ENCODE measurements around the gene SYMPK.

Gene SYMPK

GRCh38 chr19:45886427-45887199, 23.7 kb upstream of the SYMPK start:
- H4K20me1 ChIP-seq (ENCODE audit: insufficient read depth, low read length) = peaks cover 38% of the 10 kb centered on the region
- H3K9me3 ChIP-seq (ENCODE audit: insufficient read depth, low read length, severe bottlenecking) = no peaks in the 10 kb centered on the region
- TF ChIP-seq, protein P1, sequence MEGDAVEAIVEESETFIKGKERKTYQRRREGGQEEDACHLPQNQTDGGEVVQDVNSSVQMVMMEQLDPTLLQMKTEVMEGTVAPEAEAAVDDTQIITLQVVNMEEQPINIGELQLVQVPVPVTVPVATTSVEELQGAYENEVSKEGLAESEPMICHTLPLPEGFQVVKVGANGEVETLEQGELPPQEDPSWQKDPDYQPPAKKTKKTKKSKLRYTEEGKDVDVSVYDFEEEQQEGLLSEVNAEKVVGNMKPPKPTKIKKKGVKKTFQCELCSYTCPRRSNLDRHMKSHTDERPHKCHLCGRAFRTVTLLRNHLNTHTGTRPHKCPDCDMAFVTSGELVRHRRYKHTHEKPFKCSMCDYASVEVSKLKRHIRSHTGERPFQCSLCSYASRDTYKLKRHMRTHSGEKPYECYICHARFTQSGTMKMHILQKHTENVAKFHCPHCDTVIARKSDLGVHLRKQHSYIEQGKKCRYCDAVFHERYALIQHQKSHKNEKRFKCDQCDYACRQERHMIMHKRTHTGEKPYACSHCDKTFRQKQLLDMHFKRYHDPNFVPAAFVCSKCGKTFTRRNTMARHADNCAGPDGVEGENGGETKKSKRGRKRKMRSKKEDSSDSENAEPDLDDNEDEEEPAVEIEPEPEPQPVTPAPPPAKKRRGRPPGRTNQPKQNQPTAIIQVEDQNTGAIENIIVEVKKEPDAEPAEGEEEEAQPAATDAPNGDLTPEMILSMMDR (IDR thresholded peaks at IDR 0.05; ENCODE audit: borderline replicate concordance, extremely low read depth, low read length, poor library complexity, severe bottlenecking) = no peak
- TF ChIP-seq EZH2 (IDR thresholded peaks at IDR 0.05; ENCODE audit: borderline replicate concordance, low read depth, low read length, severe bottlenecking) = no peak
- no peaks in the 10 kb centered on the region for H3K27me3 ChIP-seq (ENCODE audit: insufficient read depth, low read length, poor library complexity)
- H3K9ac ChIP-seq (ENCODE audit: low read depth, low read length) = peak overlapping the region; percentile 82
- peak overlapping the region; percentile 99 for H3K4me2 ChIP-seq (ENCODE audit: insufficient read depth, low read length)
- peaks cover 37% of the 10 kb centered on the region for H3K4me1 ChIP-seq (ENCODE audit: insufficient read depth, low read length)
- H2AFZ ChIP-seq (ENCODE audit: low read depth, low read length) = peak overlapping the region; percentile 69
- peak overlapping the region; percentile 46 to 78 for H3K4me3 ChIP-seq (ENCODE audit: low read depth in 1 of 2, low read length in 2 of 2)
- H3K79me2 ChIP-seq (ENCODE audit: insufficient read depth, low read length) = peaks cover 31% of the 10 kb centered on the region
- ATAC-seq (ENCODE audit: insufficient read depth, low read depth) (peak; percentile 82), DNase-seq (peak; percentile 95)
- H3K36me3 ChIP-seq (ENCODE audit: insufficient read depth, low read length) = peaks cover 32% of the 10 kb centered on the region
- H3K27ac ChIP-seq (ENCODE audit: low read length) = peak overlapping the region; percentile 84

DNA sequence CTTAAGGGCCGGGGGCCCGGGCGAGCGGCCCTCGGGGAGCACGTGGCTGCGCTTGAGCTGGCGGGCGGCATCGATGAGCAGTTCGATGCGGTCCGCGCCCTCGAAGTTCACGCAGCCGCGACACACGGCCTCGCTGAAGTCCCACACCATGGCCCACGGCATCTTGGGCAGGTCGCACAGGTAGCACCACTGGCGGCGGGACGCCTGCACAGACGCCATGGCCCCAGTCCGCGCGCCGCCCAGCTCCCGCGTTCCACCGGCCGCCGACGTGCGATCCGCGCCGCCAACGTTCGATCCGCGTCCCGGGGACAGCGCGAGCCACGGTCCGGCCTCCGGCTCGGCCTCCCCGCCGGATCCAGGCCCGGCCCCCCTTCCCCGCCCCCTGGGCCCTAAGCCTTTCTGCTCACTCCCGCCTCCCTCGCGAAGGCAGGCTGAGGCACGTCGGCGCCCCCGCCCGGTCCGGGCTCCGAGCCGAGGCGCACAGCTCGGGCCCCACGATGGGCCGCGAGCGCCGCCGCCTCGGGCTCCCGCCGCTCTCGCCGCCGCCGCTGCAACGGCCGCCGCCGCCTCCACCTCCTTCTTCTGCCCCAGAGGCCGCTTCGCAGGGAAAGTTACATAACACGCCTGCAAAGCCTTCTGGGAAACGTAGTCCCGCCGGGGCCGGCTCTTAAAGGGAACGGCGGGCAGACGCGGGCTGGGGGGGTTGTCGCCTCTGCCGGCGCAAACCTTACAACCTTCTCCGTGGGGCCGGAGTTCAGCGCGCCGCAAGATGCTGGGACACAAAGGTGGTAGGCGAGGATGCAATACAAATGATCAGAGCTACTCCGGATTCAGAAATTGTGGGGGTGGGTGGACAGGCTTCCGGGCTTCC, 22.8 kb upstream of the SYMPK start, which contains the start of gene IRF2BP1:
Gene IRF2BP1, minus strand, starts transcription at position 586 of the 871 bp plus-strand sequence. Its CDS starts 367 bp downstream, at position 219.
- ATAC-seq (ENCODE audit: insufficient read depth, low read depth) = peak; percentile 76
- peaks cover 32% of the 10 kb centered on the region for H3K36me3 ChIP-seq (ENCODE audit: insufficient read depth, low read length)
- peak; percentile 91 for DNase-seq
- peak within 1 kb of the TSS; percentile 82 for H3K9ac ChIP-seq (ENCODE audit: low read depth, low read length)
- peaks cover 31% of the 10 kb centered on the region for H3K79me2 ChIP-seq (ENCODE audit: insufficient read depth, low read length)
- peaks cover 37% of the 10 kb centered on the region for H3K4me1 ChIP-seq (ENCODE audit: insufficient read depth, low read length)
- peak within 1 kb of the TSS; percentile 99 for H3K4me2 ChIP-seq (ENCODE audit: insufficient read depth, low read length)
- peak within 1 kb of the TSS; percentile 84 for H3K27ac ChIP-seq (ENCODE audit: low read length)
- peak within 1 kb of the TSS; percentile 69 for H2AFZ ChIP-seq (ENCODE audit: low read depth, low read length)
- H3K4me3 ChIP-seq (ENCODE audit: low read depth in 1 of 2, low read length in 2 of 2) = peak within 1 kb of the TSS; percentile 46 to 78
- H3K27me3 ChIP-seq (ENCODE audit: insufficient read depth, low read length, poor library complexity) = no peaks in the 10 kb centered on the region
- no peak for TF ChIP-seq EZH2 (IDR thresholded peaks at IDR 0.05; ENCODE audit: borderline replicate concordance, low read depth, low read length, severe bottlenecking)
- TF ChIP-seq, protein P1 (IDR thresholded peaks at IDR 0.05; ENCODE audit: borderline replicate concordance, extremely low read depth, low read length, poor library complexity, severe bottlenecking) = no peak
- no peaks in the 10 kb centered on the region for H3K9me3 ChIP-seq (ENCODE audit: insufficient read depth, low read length, severe bottlenecking)
- peaks cover 44% of the 10 kb centered on the region for H4K20me1 ChIP-seq (ENCODE audit: insufficient read depth, low read length)

GRCh38 chr19:45884682-45885555, 22.0 kb upstream of the SYMPK start:
- DNase-seq (peak; percentile 36), ATAC-seq (ENCODE audit: insufficient read depth, low read depth) (0 out of 3 replicates have a peak, but pooled peaks have one; percentile 7)
- Histone ChIP-seq H3K9me3 (ENCODE audit: insufficient read depth, low read length, severe bottlenecking) (no peaks in the 10 kb centered on the region), H3K27ac (ENCODE audit: low read length) (peak overlapping the region; percentile 84), H3K4me2 (ENCODE audit: insufficient read depth, low read length) (peak overlapping the region; percentile 99), H3K9ac (ENCODE audit: low read depth, low read length) (peak overlapping the region; percentile 82), H3K4me1 (ENCODE audit: insufficient read depth, low read length) (peaks cover 37% of the 10 kb centered on the region), H3K79me2 (ENCODE audit: insufficient read depth, low read length) (peaks cover 31% of the 10 kb centered on the region), H3K4me3 (ENCODE audit: low read depth in 1 of 2, low read length in 2 of 2) (peak overlapping the region; percentile 46 to 78; a peak in 3 of 4 replicates), H2AFZ (ENCODE audit: low read depth, low read length) (peak overlapping the region; percentile 69), H4K20me1 (ENCODE audit: insufficient read depth, low read length) (peaks cover 44% of the 10 kb centered on the region), H3K36me3 (ENCODE audit: insufficient read depth, low read length) (peaks cover 29% of the 10 kb centered on the region), H3K27me3 (ENCODE audit: insufficient read depth, low read length, poor library complexity) (no peaks in the 10 kb centered on the region)
- TF ChIP-seq, protein P1 (IDR thresholded peaks at IDR 0.05; ENCODE audit: borderline replicate concordance, extremely low read depth, low read length, poor library complexity, severe bottlenecking) = no peak
- no peak for TF ChIP-seq EZH2 (IDR thresholded peaks at IDR 0.05; ENCODE audit: borderline replicate concordance, low read depth, low read length, severe bottlenecking)
